GM23338 (cell line): ENCODE results near the gene MYH14. TPM values are rescaled to one million over a fixed set of nuclear protein-coding genes. Genes with fewer than 3 reads are reported as not detected.

Experiments
- ATAC-seq: fragments of 200-7000 bp; cut with Tn5 transposase; 3 replicates; pipeline ENCODE4 v1.9.1; 2020
- DNase-seq: peaks from one replicate; pipeline ENCODE4 v3.0.0-alpha.2; 2015; ENCODE audit warnings: low spot score
- H2AFZ ChIP-seq: fragments of 200-600 bp; sonication (generic); 2 replicates; pipeline ENCODE4 v1.8.0; 2016; ENCODE audit warnings: antibody characterized with exemption, mild to moderate bottlenecking, moderate library complexity
- H3F3A ChIP-seq: fragments of 200-600 bp; sonication (generic); replicated peaks from 2 replicates; pipeline ENCODE4 v1.8.0; 2017; ENCODE audit warnings: antibody characterized with exemption, mixed run types, low read depth
- H3K27ac ChIP-seq: fragments of 200-600 bp; sonication (generic); 2 replicates; pipeline ENCODE4 v1.6.1; 2016; ENCODE audit warnings: low read depth
- H3K27me3 ChIP-seq: fragments of 200-600 bp; sonication (generic); 2 replicates; pipeline ENCODE4 v1.8.0; 2016; ENCODE audit warnings: mild to moderate bottlenecking, mixed run types, moderate library complexity; ENCODE audit not compliant: insufficient read depth
- H3K36me3 ChIP-seq: fragments of 200-600 bp; sonication (generic); 2 replicates; pipeline ENCODE4 v1.8.0; 2016; ENCODE audit warnings: mild to moderate bottlenecking; ENCODE audit not compliant: insufficient read depth
- H3K4me1 ChIP-seq: fragments of 200-600 bp; sonication (generic); 2 replicates; pipeline ENCODE4 v1.8.0; 2016; ENCODE audit warnings: mild to moderate bottlenecking, moderate library complexity; ENCODE audit not compliant: insufficient read depth
- H3K4me2 ChIP-seq: fragments of 200-600 bp; sonication (generic); 2 replicates; pipeline ENCODE4 v1.7.1; 2017; ENCODE audit warnings: mixed run types
- H3K4me3 ChIP-seq: fragments of 200-600 bp; sonication (generic); 2 replicates; pipeline ENCODE4 v1.6.1; 2016; ENCODE audit warnings: mixed run types
- H3K79me2 ChIP-seq: fragments of 200-600 bp; sonication (generic); replicated peaks from 2 replicates; pipeline ENCODE4 v1.8.0; 2017; ENCODE audit warnings: mild to moderate bottlenecking; ENCODE audit not compliant: insufficient read depth
- H3K9me2 ChIP-seq: fragments of 200-600 bp; sonication (generic); 2 replicates; pipeline ENCODE4 v1.8.0; 2017; ENCODE audit not compliant: insufficient read depth
- H4K20me1 ChIP-seq: fragments of 200-600 bp; sonication (generic); replicated peaks from 2 replicates; pipeline ENCODE4 v1.8.0; 2017; ENCODE audit warnings: mild to moderate bottlenecking; ENCODE audit not compliant: insufficient read depth
- H3K27ac Mint-ChIP-seq: 2 replicates; pipeline ENCODE4 v1.8.0; 2020; ENCODE audit warnings: inconsistent platforms, mild to moderate bottlenecking, moderate library complexity, mixed read lengths
- H3K27me3 Mint-ChIP-seq: 3 replicates; pipeline ENCODE4 v1.8.0; 2022; ENCODE audit warnings: low read depth, mild to moderate bottlenecking, moderate library complexity, mixed read lengths, inconsistent platforms; ENCODE audit not compliant: insufficient read depth, poor library complexity
- H3K36me3 Mint-ChIP-seq: 3 replicates; pipeline ENCODE4 v1.8.0; 2021; ENCODE audit warnings: low read depth, mild to moderate bottlenecking, inconsistent platforms, moderate library complexity, mixed read lengths
- H3K4me1 Mint-ChIP-seq: 3 replicates; pipeline ENCODE4 v1.8.0; 2020; ENCODE audit warnings: mild to moderate bottlenecking, inconsistent platforms, mixed read lengths
- H3K4me3 Mint-ChIP-seq: 3 replicates; pipeline ENCODE4 v1.8.0; 2021; ENCODE audit warnings: moderate library complexity, mild to moderate bottlenecking, inconsistent platforms, mixed read lengths
- H3K9me3 Mint-ChIP-seq: 3 replicates; pipeline ENCODE4 v1.8.0; 2020; ENCODE audit warnings: moderate library complexity, mild to moderate bottlenecking, inconsistent platforms, mixed read lengths
- EZH2 ChIP-seq: fragments of 200-600 bp; sonication (generic); IDR thresholded peaks from one replicate; pipeline ENCODE4 v1.8.0; 2017; ENCODE audit warnings: antibody characterized with exemption, mild to moderate bottlenecking, low read depth; ENCODE audit not compliant: unreplicated experiment
- EZH2phosphoT487 ChIP-seq: fragments of 200-600 bp; sonication (generic); IDR thresholded peaks from one replicate; pipeline ENCODE4 v1.8.1; 2018; ENCODE audit warnings: antibody characterized with exemption; ENCODE audit not compliant: unreplicated experiment
- JUNB ChIP-seq: IDR thresholded peaks from one replicate; pipeline ENCODE4 v1.6.1; 2016; ENCODE audit warnings: antibody characterized with exemption; ENCODE audit not compliant: unreplicated experiment
- NANOG ChIP-seq: IDR thresholded peaks from 2 replicates; pipeline ENCODE4 v1.6.1; 2016; ENCODE audit warnings: antibody characterized with exemption, borderline replicate concordance
- POLR2AphosphoS5 ChIP-seq: IDR thresholded peaks from 2 replicates; pipeline ENCODE4 v1.6.1; 2016; ENCODE audit warnings: antibody characterized with exemption, low read depth
- STAT1 ChIP-seq: IDR thresholded peaks from one replicate; pipeline ENCODE4 v1.6.1; 2016; ENCODE audit warnings: antibody characterized with exemption; ENCODE audit not compliant: unreplicated experiment
- ZNF462 ChIP-seq: fragments of 250-450 bp; sonication (Bioruptor Pico); IDR thresholded peaks from 2 replicates; pipeline ENCODE4 v1.5.0; 2020; ENCODE audit warnings: mild to moderate bottlenecking, moderate library complexity
- polyA plus RNA-seq: library from polyadenylated mRNA; unstranded; fragments of >200 nt; fragmentation: Nextera tagmentation; extraction: Ambion mirVana; gene quantifications from 2 replicates; pipeline ENCODE4 v1.2.1, GENCODE V29; 2016
- total RNA-seq: library from RNA; depleted of rRNA; stranded (reverse); fragments of >200 nt; shearing (Covaris generic); gene quantifications from 2 replicates; pipeline ENCODE4 v1.2.3, GENCODE V29; 2014
- TF ChIP-seq, protein P1 (sequence below), 2 experiments: fragments of 200-600 bp in 1 of 2; sonication (generic) in 1 of 2; conservative IDR thresholded peaks; 2 replicates each; pipeline versions ENCODE4 v1.5.1 to v1.6.1; 2016 to 2017; ENCODE audit warnings: antibody characterized with exemption in 2 of 2, low read depth in 2 of 2, mild to moderate bottlenecking in 2 of 2, moderate library complexity in 1 of 2

MYH14 gene
- total and polyA plus RNA-seq, 2 experiments from 2014 or later = 25.5 to 27.5 TPM

DNA sequence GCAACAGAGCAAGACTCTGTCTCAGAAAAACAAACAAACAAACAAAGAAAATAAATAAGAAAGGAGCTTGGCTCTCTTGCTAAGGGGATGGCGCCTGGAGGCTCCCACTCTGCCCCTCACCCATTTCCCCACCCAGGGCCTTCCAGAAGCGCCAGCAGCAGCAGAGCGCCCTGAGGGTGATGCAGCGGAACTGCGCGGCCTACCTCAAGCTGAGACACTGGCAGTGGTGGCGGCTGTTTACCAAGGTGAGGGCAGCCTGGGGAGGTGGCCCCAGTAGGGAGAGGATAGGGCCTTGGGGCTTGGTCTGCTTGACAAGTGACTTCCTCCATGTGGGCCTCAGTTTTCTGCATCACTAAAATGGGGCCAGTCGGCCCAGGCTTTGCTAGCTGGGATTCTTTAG is 59.8 kb downstream of the MYH14 start:
- Mint-ChIP-seq H3K27ac (no peak overlapping the region), H3K4me3 (no peak overlapping the region), H3K4me1 (no peaks in the 10 kb centered on the region), H3K27me3 (peaks cover 7% of the 10 kb centered on the region), H3K9me3 (peaks cover 95% of the 10 kb centered on the region), H3K36me3 (peaks cover 41% of the 10 kb centered on the region)
- no peaks in the 10 kb centered on the region for H3K9me2 ChIP-seq
- no peaks in the 10 kb centered on the region for H3K27me3 ChIP-seq
- H3K4me3 ChIP-seq = no peak overlapping the region
- H3K36me3 ChIP-seq = no peaks in the 10 kb centered on the region
- H3K4me1 ChIP-seq = no peaks in the 10 kb centered on the region; the same call in 1 of the 2 replicates
- no peak for TF ChIP-seq JUNB
- TF ChIP-seq NANOG = no peak
- TF ChIP-seq STAT1 = no peak
- no peaks in the 10 kb centered on the region for H4K20me1 ChIP-seq
- no peak overlapping the region for H3K27ac ChIP-seq
- DNase-seq (no peak), ATAC-seq (no peak)
- H3K79me2 ChIP-seq = no peaks in the 10 kb centered on the region
- H3K4me2 ChIP-seq = no peak overlapping the region
- no peak overlapping the region for H2AFZ ChIP-seq
- H3F3A ChIP-seq = no peaks in the 10 kb centered on the region

GRCh38 chr19:50264483-50265186 is 61.2 kb downstream of the MYH14 start:
- peaks cover 95% of the 10 kb centered on the region for H3K9me3 Mint-ChIP-seq
- Histone ChIP-seq H3F3A (no peaks in the 10 kb centered on the region), H3K36me3 (no peaks in the 10 kb centered on the region), H3K4me2 (no peak overlapping the region), H3K4me3 (no peak overlapping the region), H3K4me1 (no peaks in the 10 kb centered on the region; the same call in 1 of the 2 replicates), H3K79me2 (no peaks in the 10 kb centered on the region), H2AFZ (no peak overlapping the region), H3K9me2 (no peaks in the 10 kb centered on the region), H4K20me1 (no peaks in the 10 kb centered on the region), H3K27me3 (no peaks in the 10 kb centered on the region), H3K27ac (no peak overlapping the region)
- TF ChIP-seq NANOG (no peak), POLR2AphosphoS5 (no peak), EZH2 (no peak), EZH2phosphoT487 (no peak), STAT1 (no peak), ZNF462 (CRISPR knock-in tag) (no peak)
- TF ChIP-seq, protein P1, sequence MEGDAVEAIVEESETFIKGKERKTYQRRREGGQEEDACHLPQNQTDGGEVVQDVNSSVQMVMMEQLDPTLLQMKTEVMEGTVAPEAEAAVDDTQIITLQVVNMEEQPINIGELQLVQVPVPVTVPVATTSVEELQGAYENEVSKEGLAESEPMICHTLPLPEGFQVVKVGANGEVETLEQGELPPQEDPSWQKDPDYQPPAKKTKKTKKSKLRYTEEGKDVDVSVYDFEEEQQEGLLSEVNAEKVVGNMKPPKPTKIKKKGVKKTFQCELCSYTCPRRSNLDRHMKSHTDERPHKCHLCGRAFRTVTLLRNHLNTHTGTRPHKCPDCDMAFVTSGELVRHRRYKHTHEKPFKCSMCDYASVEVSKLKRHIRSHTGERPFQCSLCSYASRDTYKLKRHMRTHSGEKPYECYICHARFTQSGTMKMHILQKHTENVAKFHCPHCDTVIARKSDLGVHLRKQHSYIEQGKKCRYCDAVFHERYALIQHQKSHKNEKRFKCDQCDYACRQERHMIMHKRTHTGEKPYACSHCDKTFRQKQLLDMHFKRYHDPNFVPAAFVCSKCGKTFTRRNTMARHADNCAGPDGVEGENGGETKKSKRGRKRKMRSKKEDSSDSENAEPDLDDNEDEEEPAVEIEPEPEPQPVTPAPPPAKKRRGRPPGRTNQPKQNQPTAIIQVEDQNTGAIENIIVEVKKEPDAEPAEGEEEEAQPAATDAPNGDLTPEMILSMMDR (conservative IDR thresholded peaks at IDR 0.05; ENCODE audit: low read depth in 2 of 2) = peak in 1 of 2 experiments; percentile 56; a peak in 2 of 4 replicates
- H3K36me3 Mint-ChIP-seq = peaks cover 44% of the 10 kb centered on the region
- H3K4me1 Mint-ChIP-seq = no peaks in the 10 kb centered on the region
- H3K4me3 Mint-ChIP-seq = no peak overlapping the region
- DNase-seq = peak; percentile 42
- H3K27ac Mint-ChIP-seq = no peak overlapping the region
- H3K27me3 Mint-ChIP-seq = peaks cover 7% of the 10 kb centered on the region
- no peak for ATAC-seq
